ENCODE results near the gene NOTUM.

The NOTUM gene

GRCh38 chr17:82000803-82001570 lies 40.0 kb upstream of the NOTUM start:
- Histone ChIP-seq H3K4me3 (ENCODE audit: low read length) (no peak overlapping the region), H3K9me3 (ENCODE audit: low read length) (no peaks in the 10 kb centered on the region), H3K27me3 (ENCODE audit: insufficient read depth, low read length) (no peaks in the 10 kb centered on the region), H3K4me1 (ENCODE audit: insufficient read depth, low read length) (peaks cover 10% of the 10 kb centered on the region), H3K36me3 (ENCODE audit: insufficient read depth, low read length) (peaks cover 5% of the 10 kb centered on the region), H2AFZ (ENCODE audit: low read depth, low read length) (no peak overlapping the region)

- H2AFZ ChIP-seq (ENCODE audit: low read depth, low read length): no peak overlapping the region
- no peak overlapping the region for H3K4me3 ChIP-seq (ENCODE audit: low read length)
- H3K9me3 ChIP-seq (ENCODE audit: low read length): no peaks in the 10 kb centered on the region
- H3K27me3 ChIP-seq (ENCODE audit: insufficient read depth, low read length): no peaks in the 10 kb centered on the region
- H3K36me3 ChIP-seq (ENCODE audit: insufficient read depth, low read length): peaks cover 5% of the 10 kb centered on the region
- H3K4me1 ChIP-seq (ENCODE audit: insufficient read depth, low read length): peaks cover 13% of the 10 kb centered on the region
Observed at GRCh38 chr17:81999976-82000802, 39.2 kb upstream of the NOTUM start.

GRCh38 chr17:81999587-81999975 lies 38.6 kb upstream of the NOTUM start:
- peaks cover 5% of the 10 kb centered on the region for H3K36me3 ChIP-seq (ENCODE audit: insufficient read depth, low read length)
- no peak overlapping the region for H3K4me3 ChIP-seq (ENCODE audit: low read length)
- H3K4me1 ChIP-seq (ENCODE audit: insufficient read depth, low read length): peaks cover 14% of the 10 kb centered on the region
- H3K27me3 ChIP-seq (ENCODE audit: insufficient read depth, low read length): no peaks in the 10 kb centered on the region
- no peaks in the 10 kb centered on the region for H3K9me3 ChIP-seq (ENCODE audit: low read length)
- H2AFZ ChIP-seq (ENCODE audit: low read depth, low read length): no peak overlapping the region

- no peak overlapping the region for H3K4me3 ChIP-seq (ENCODE audit: low read length)
- peaks cover 5% of the 10 kb centered on the region for H3K36me3 ChIP-seq (ENCODE audit: insufficient read depth, low read length)
- H3K27me3 ChIP-seq (ENCODE audit: insufficient read depth, low read length): no peaks in the 10 kb centered on the region
- no peak overlapping the region for H2AFZ ChIP-seq (ENCODE audit: low read depth, low read length)
- peaks cover 16% of the 10 kb centered on the region for H3K4me1 ChIP-seq (ENCODE audit: insufficient read depth, low read length)
- H3K9me3 ChIP-seq (ENCODE audit: low read length): no peaks in the 10 kb centered on the region
Observed at GRCh38 chr17:81998691-81999438, 37.9 kb upstream of the NOTUM start.

- H3K4me3 ChIP-seq (ENCODE audit: low read length): no peak overlapping the region
- no peaks in the 10 kb centered on the region for H3K27me3 ChIP-seq (ENCODE audit: insufficient read depth, low read length)
- H3K9me3 ChIP-seq (ENCODE audit: low read length): no peaks in the 10 kb centered on the region
- peaks cover 11% of the 10 kb centered on the region for H3K4me1 ChIP-seq (ENCODE audit: insufficient read depth, low read length)
- no peak overlapping the region for H2AFZ ChIP-seq (ENCODE audit: low read depth, low read length)
- H3K36me3 ChIP-seq (ENCODE audit: insufficient read depth, low read length): peaks cover 5% of the 10 kb centered on the region
Observed at GRCh38 chr17:81998212-81998611, 37.2 kb upstream of the NOTUM start.

GRCh38 chr17:81996757-81997441 lies 35.9 kb upstream of the NOTUM start:
- Histone ChIP-seq H3K27me3 (ENCODE audit: insufficient read depth, low read length) (no peaks in the 10 kb centered on the region), H3K4me3 (ENCODE audit: low read length) (no peak overlapping the region), H3K4me1 (ENCODE audit: insufficient read depth, low read length) (peaks cover 21% of the 10 kb centered on the region), H3K9me3 (ENCODE audit: low read length) (no peaks in the 10 kb centered on the region), H2AFZ (ENCODE audit: low read depth, low read length) (no peak overlapping the region), H3K36me3 (ENCODE audit: insufficient read depth, low read length) (peaks cover 5% of the 10 kb centered on the region)

- H3K27me3 ChIP-seq (ENCODE audit: insufficient read depth, low read length): no peaks in the 10 kb centered on the region
- no peak overlapping the region for H3K4me3 ChIP-seq (ENCODE audit: low read length)
- peaks cover 27% of the 10 kb centered on the region for H3K4me1 ChIP-seq (ENCODE audit: insufficient read depth, low read length)
- no peak overlapping the region for H2AFZ ChIP-seq (ENCODE audit: low read depth, low read length)
- H3K9me3 ChIP-seq (ENCODE audit: low read length): no peaks in the 10 kb centered on the region
- peaks cover 5% of the 10 kb centered on the region for H3K36me3 ChIP-seq (ENCODE audit: insufficient read depth, low read length)
Observed at GRCh38 chr17:81996232-81996756, 35.3 kb upstream of the NOTUM start.

- Histone ChIP-seq H2AFZ (ENCODE audit: low read depth, low read length) (no peak overlapping the region), H3K4me1 (ENCODE audit: insufficient read depth, low read length) (peaks cover 30% of the 10 kb centered on the region), H3K4me3 (ENCODE audit: low read length) (no peak overlapping the region)
Observed at GRCh38 chr17:81995463-81996231, 34.7 kb upstream of the NOTUM start.

GRCh38 chr17:81994593-81995462 lies 33.8 kb upstream of the NOTUM start:
- Histone ChIP-seq H2AFZ (ENCODE audit: low read depth, low read length) (no peak overlapping the region), H3K4me3 (ENCODE audit: low read length) (no peak overlapping the region), H3K9me3 (ENCODE audit: low read length) (peaks cover 9% of the 10 kb centered on the region), H3K36me3 (ENCODE audit: insufficient read depth, low read length) (peaks cover 5% of the 10 kb centered on the region), H3K4me1 (ENCODE audit: insufficient read depth, low read length) (peaks cover 30% of the 10 kb centered on the region), H3K27me3 (ENCODE audit: insufficient read depth, low read length) (no peaks in the 10 kb centered on the region)

More at GRCh38 chr17:81995463-81996231, 34.7 kb upstream of the NOTUM start:
- peaks cover 5% of the 10 kb centered on the region for H3K36me3 ChIP-seq (ENCODE audit: insufficient read depth, low read length)
- no peaks in the 10 kb centered on the region for H3K27me3 ChIP-seq (ENCODE audit: insufficient read depth, low read length)
- H3K9me3 ChIP-seq (ENCODE audit: low read length): peaks cover 3% of the 10 kb centered on the region

- H2AFZ ChIP-seq (ENCODE audit: low read depth, low read length): no peak overlapping the region
- H3K4me3 ChIP-seq (ENCODE audit: low read length): no peak overlapping the region
- peaks cover 5% of the 10 kb centered on the region for H3K36me3 ChIP-seq (ENCODE audit: insufficient read depth, low read length)
- peaks cover 30% of the 10 kb centered on the region for H3K4me1 ChIP-seq (ENCODE audit: insufficient read depth, low read length)
- peaks cover 11% of the 10 kb centered on the region for H3K9me3 ChIP-seq (ENCODE audit: low read length)
- no peaks in the 10 kb centered on the region for H3K27me3 ChIP-seq (ENCODE audit: insufficient read depth, low read length)
Observed at GRCh38 chr17:81993729-81994592, 33.0 kb upstream of the NOTUM start.

All from neuron (in vitro differentiated cells).